Measurements from ENCODE around the gene OTOA.
"Not testable (repeated sequence)": the region's sequence is repeated elsewhere in the genome, so short reads cannot be mapped to it uniquely, and the experiment has no call there.

OTOA gene

GRCh38 chr16:21663889-21664647 is at the start of gene OTOA:
Gene OTOA (plus strand): TSS chr16:21663968. CDS start chr16:21678515, 14,547 bp downstream.
- DNase-seq (ENCODE audit: low spot score): no peak

GRCh38 chr16:21614896-21615295 is 48.9 kb upstream of the OTOA start:
- DNase-seq (ENCODE audit: low spot score): no peak

- no peak for DNase-seq (ENCODE audit: low spot score)
These were observed 46.2 kb upstream of the OTOA start for GRCh38 chr16:21617607-21618006.

GRCh38 chr16:21618281-21618680 is 45.5 kb upstream of the OTOA start:
- no peak for DNase-seq (ENCODE audit: low spot score)

- DNase-seq (ENCODE audit: low spot score): no peak
These were observed 43.9 kb upstream of the OTOA start for GRCh38 chr16:21619765-21620425.

- no peak for DNase-seq (ENCODE audit: low spot score)
These were observed 43.2 kb upstream of the OTOA start for GRCh38 chr16:21620592-21620991.

- no peak for DNase-seq (ENCODE audit: low spot score)
These were observed 41.2 kb upstream of the OTOA start for GRCh38 chr16:21622545-21622944.

GRCh38 chr16:21625026-21625425 is 38.7 kb upstream of the OTOA start:
- no peak for DNase-seq (ENCODE audit: low spot score)

- no peak for DNase-seq (ENCODE audit: low spot score)
These were observed 37.0 kb upstream of the OTOA start for GRCh38 chr16:21626659-21627277.

- no peak for DNase-seq (ENCODE audit: low spot score)
These were observed 35.5 kb upstream of the OTOA start for GRCh38 chr16:21628121-21628726.

- DNase-seq (ENCODE audit: low spot score): no peak
These were observed 35.0 kb upstream of the OTOA start for GRCh38 chr16:21628772-21629171.

- not testable (repeated sequence) for DNase-seq (ENCODE audit: low spot score)
These were observed 33.9 kb upstream of the OTOA start for GRCh38 chr16:21629616-21630539.

- not testable (repeated sequence) for DNase-seq (ENCODE audit: low spot score)
These were observed 32.9 kb upstream of the OTOA start for GRCh38 chr16:21630866-21631265.

GRCh38 chr16:21631376-21631775 is 32.4 kb upstream of the OTOA start:
- DNase-seq (ENCODE audit: low spot score): not testable (repeated sequence)

GRCh38 chr16:21631951-21632575 is 31.7 kb upstream of the OTOA start:
- DNase-seq (ENCODE audit: low spot score): not testable (repeated sequence)

- no peak for DNase-seq (ENCODE audit: low spot score)
These were observed 29.6 kb upstream of the OTOA start for GRCh38 chr16:21634216-21634615.

GRCh38 chr16:21635694-21636093 is 28.1 kb upstream of the OTOA start:
- not testable (repeated sequence) for DNase-seq (ENCODE audit: low spot score)

- no peak for DNase-seq (ENCODE audit: low spot score)
These were observed 26.5 kb upstream of the OTOA start for GRCh38 chr16:21637032-21637968.

GRCh38 chr16:21638573-21638975 is 25.2 kb upstream of the OTOA start:
- no peak for DNase-seq (ENCODE audit: low spot score)

- DNase-seq (ENCODE audit: low spot score): no peak
These were observed 24.3 kb upstream of the OTOA start for GRCh38 chr16:21639493-21639892.

Data from cerebellar cortex (tissue), 1 donor.